Measurements from ENCODE around the gene FARP1. TPM values are rescaled to one million over a fixed set of nuclear protein-coding genes. Genes with fewer than 3 reads are reported as not detected.

The FARP1 gene
- total and polyA plus RNA-seq, 7 donors = 6.9 to 96.4 (median 32.9) TPM

- no peaks in the 10 kb centered on the region for H3K9me3 ChIP-seq
- H3K36me3 ChIP-seq = peaks cover 0 to 22% (median 7%) of the 10 kb centered on the region in 4 donors
- no peaks in the 10 kb centered on the region for H3K27me3 ChIP-seq
- H3K4me1 ChIP-seq = peaks cover 0 to 11% (median 4%) of the 10 kb centered on the region in 4 donors
- intact Hi-C loops (cut with DNase I) = loop anchor here (10.0 kb wide), 1 partner anchor 365 kb away; no protein-coding TSS in a partner anchor
- no peak overlapping the region for H3K27ac ChIP-seq
- whole genome bisulfite sequencing, 2 donors = 74 to 78% methylated on average over 4 of the region's 4 CpGs
- no peak overlapping the region for H3K4me3 ChIP-seq
- TF ChIP-seq CTCF (IDR thresholded peaks at IDR 0.05) (no peak), POLR2A (IDR thresholded peaks at IDR 0.05) (no peak), POLR2AphosphoS5 (IDR thresholded peaks at IDR 0.05) (no peak), EP300 (IDR thresholded peaks at IDR 0.05) (no peak)
- no peak for DNase-seq
Measured at GRCh38 chr13:98399756-98400155, 256.9 kb downstream of the FARP1 start.

GRCh38 chr13:98401934-98402333 is 259.0 kb downstream of the FARP1 start:
- H3K4me1 ChIP-seq = peaks cover 0 to 11% (median 4%) of the 10 kb centered on the region in 4 donors
- H3K27ac ChIP-seq = no peak overlapping the region
- H3K4me3 ChIP-seq = no peak overlapping the region
- intact Hi-C loops (cut with DNase I) = no loop called here
- TF ChIP-seq POLR2AphosphoS5 (IDR thresholded peaks at IDR 0.05) (no peak), POLR2A (IDR thresholded peaks at IDR 0.05) (no peak), EP300 (IDR thresholded peaks at IDR 0.05) (no peak), CTCF (IDR thresholded peaks at IDR 0.05) (no peak)
- H3K36me3 ChIP-seq = peaks cover 0 to 9% (median 0%) of the 10 kb centered on the region in 4 donors
- no peaks in the 10 kb centered on the region for H3K27me3 ChIP-seq
- H3K9me3 ChIP-seq = no peaks in the 10 kb centered on the region
- no peak for DNase-seq
- 89 to 96% methylated on average over 13 of the region's 13 CpGs for WGBS, 2 donors

- Histone ChIP-seq H3K4me3 (no peak overlapping the region), H3K36me3 (peaks cover 0 to 9% (median 0%) of the 10 kb centered on the region in 4 donors), H3K27me3 (no peaks in the 10 kb centered on the region), H3K4me1 (peaks cover 0 to 11% (median 4%) of the 10 kb centered on the region in 4 donors), H3K27ac (no peak overlapping the region), H3K9me3 (no peaks in the 10 kb centered on the region)
- DNase-seq = no peak
- intact Hi-C loops (cut with DNase I) = no loop called here
- no peak for TF ChIP-seq POLR2A (IDR thresholded peaks at IDR 0.05)
- no peak for TF ChIP-seq EP300 (IDR thresholded peaks at IDR 0.05)
- no peak for TF ChIP-seq CTCF (IDR thresholded peaks at IDR 0.05)
- no peak for TF ChIP-seq POLR2AphosphoS5 (IDR thresholded peaks at IDR 0.05)
- WGBS, 2 donors = 94 to 95% methylated on average over 2 of the region's 2 CpGs
Measured at GRCh38 chr13:98403076-98403475, 260.2 kb downstream of the FARP1 start.

GRCh38 chr13:98405107-98405571 is 262.2 kb downstream of the FARP1 start:
- H3K36me3 ChIP-seq = peaks cover 0 to 18% (median 0%) of the 10 kb centered on the region in 4 donors
- H3K27ac ChIP-seq = peak overlapping the region in 1 of 4 donors; percentile 10
- TF ChIP-seq EP300 (IDR thresholded peaks at IDR 0.05) = no peak
- TF ChIP-seq POLR2A (IDR thresholded peaks at IDR 0.05) = no peak
- no peak for TF ChIP-seq CTCF (IDR thresholded peaks at IDR 0.05)
- TF ChIP-seq POLR2AphosphoS5 (IDR thresholded peaks at IDR 0.05) = no peak
- H3K4me3 ChIP-seq = no peak overlapping the region
- DNase-seq = no peak
- intact Hi-C loops (cut with DNase I) = no loop called here
- no peaks in the 10 kb centered on the region for H3K9me3 ChIP-seq
- H3K4me1 ChIP-seq = peaks cover 0 to 7% (median 3%) of the 10 kb centered on the region in 4 donors
- no peaks in the 10 kb centered on the region for H3K27me3 ChIP-seq
- WGBS, 2 donors = 37 to 69% methylated on average over 7 of the region's 7 CpGs

All from sigmoid colon (tissue), 7 donors.